GM12878 (cell line): Measurements from ENCODE around the gene LMAN2. TPM values are rescaled to one million over a fixed set of nuclear protein-coding genes. Genes with fewer than 3 reads are reported as not detected.

Source experiments
- ATAC-seq: fragments of 200-7000 bp; cut with Tn5 transposase; 3 replicates; pipeline ENCODE4 v1.9.1; 2020; ENCODE audit warnings: mild to moderate bottlenecking, moderate library complexity
- BruUV-seq: library from RNA; stranded (reverse); fragments of 400-500 nt; replicated peaks from 2 replicates; lab custom pipeline; 2021; lab: Mats Ljungman, UMichigan
- CTCF ChIA-PET: fragments of 300-600 bp; sonication (Branson Sonifier 250); formaldehyde crosslinking; extraction: SDS; loops from one replicate; lab custom pipeline; 2021; ENCODE audit warnings: inconsistent platforms; lab: Yijun Ruan, JAX
- POLR2A ChIA-PET: fragments of 350-600 bp; formaldehyde crosslinking; extraction: SDS; loops from one replicate; lab custom pipeline; 2021; ENCODE audit warnings: inconsistent platforms; lab: Charles Lee
- RAD21 ChIA-PET: fragments of 300-600 bp; sonication (Branson Sonifier 250); formaldehyde crosslinking; loops from one replicate; lab custom pipeline; 2023; ENCODE audit warnings: antibody characterized with exemption; ENCODE audit not compliant: unreplicated experiment; lab: Charles Lee
- SMC1A ChIA-PET: fragments of 300-600 bp; sonication (Branson Sonifier 250); formaldehyde crosslinking; loops from one replicate; lab custom pipeline; 2023; ENCODE audit not compliant: unreplicated experiment, uncharacterized antibody; lab: Charles Lee
- DNase-seq: peaks from one replicate; pipeline ENCODE4 v3.0.0-alpha.2; 2011; ENCODE audit warnings: low read depth, low spot score
- FAIRE-seq: peaks from 3 replicates; lab custom pipeline; 2011; peaks lifted over from hg19 to GRCh38; lab: Jason Lieb, UNC
- H2AFZ ChIP-seq: 2 replicates; pipeline ENCODE4 v1.6.0; 2011; ENCODE audit warnings: low read depth, low read length, control low read depth; ENCODE audit not compliant: control insufficient read depth
- H3K27ac ChIP-seq: 2 replicates; pipeline ENCODE4 v1.5.1; 2011; ENCODE audit warnings: control low read depth; ENCODE audit not compliant: control insufficient read depth, insufficient read depth
- H3K27me3 ChIP-seq, 2 experiments: replicated peaks in 1 of 2; 2 replicates each; pipeline versions ENCODE4 v1.6.0 to v1.6.1; 2011; ENCODE audit warnings: low read length in 1 of 2; ENCODE audit not compliant: control insufficient read depth in 2 of 2, insufficient read depth in 2 of 2
- H3K36me3 ChIP-seq, 2 experiments: 2 replicates each; pipeline ENCODE4 v1.5.1; 2011; ENCODE audit warnings: low read length in 1 of 2; ENCODE audit not compliant: control insufficient read depth in 2 of 2, insufficient read depth in 2 of 2
- H3K4me1 ChIP-seq: 2 replicates; pipeline ENCODE4 v1.6.1; 2011; ENCODE audit warnings: mild to moderate bottlenecking, low read length, moderate library complexity, mixed read lengths; ENCODE audit not compliant: control insufficient read depth, insufficient read depth
- H3K4me2 ChIP-seq: 2 replicates; pipeline ENCODE4 v1.6.0; 2011; ENCODE audit warnings: control low read depth; ENCODE audit not compliant: control insufficient read depth, insufficient read depth
- H3K4me3 ChIP-seq: fragments of 200-600 bp; sonication (generic); 2 replicates; pipeline ENCODE4 v1.5.1; 2016
- H3K79me2 ChIP-seq: 2 replicates; pipeline ENCODE4 v1.6.0; 2011; ENCODE audit warnings: low read length; ENCODE audit not compliant: control insufficient read depth, insufficient read depth
- H3K9ac ChIP-seq: 2 replicates; pipeline ENCODE4 v1.8.0; 2011; ENCODE audit warnings: low read length, control low read depth, mixed read lengths; ENCODE audit not compliant: control insufficient read depth, insufficient read depth
- H3K9me3 ChIP-seq: replicated peaks from 3 replicates; pipeline ENCODE4 v1.5.1; 2011; ENCODE audit warnings: mild to moderate bottlenecking, low read length; ENCODE audit not compliant: control insufficient read depth, insufficient read depth
- H4K20me1 ChIP-seq: 2 replicates; pipeline ENCODE4 v1.6.0; 2011; ENCODE audit not compliant: control insufficient read depth, insufficient read depth
- ZBTB4 ChIP-seq: fragments of 450-650 bp; formaldehyde crosslinking; IDR thresholded peaks from 2 replicates; pipeline ENCODE4 v1.4.0; 2022; ENCODE audit warnings: mild to moderate bottlenecking, moderate library complexity
- ZNF24 ChIP-seq: fragments of 450-650 bp; IDR thresholded peaks from 2 replicates; pipeline ENCODE4 v1.6.1; 2017; ENCODE audit warnings: antibody characterized with exemption, mild to moderate bottlenecking
- WGBS: methylation state at CpG from one replicate; pipeline ENCODE4 v1.1.6; 2016; ENCODE audit warnings: low lambda C conversion rate; ENCODE audit not compliant: insufficient replicate concordance, insufficient coverage; ENCODE audit errors: missing lambda C conversion rate; 5-methylcytosine and 5-hydroxymethylcytosine counted together
- in situ Hi-C: fragments of 300-500 bp; cut with MboI; formaldehyde crosslinking; loops from 9 replicates; pipeline ENCODE4 v1.14.3; 2018; ENCODE audit warnings: mixed read lengths
- intact Hi-C: fragments of 100-400 bp; cut with micrococcal nuclease; formaldehyde crosslinking; loops from one replicate; pipeline ENCODE4 v1.14.2; 2022; ENCODE audit not compliant: unreplicated experiment
- polyA plus RNA-seq, 11 experiments: library from polyadenylated mRNA; depleted of rRNA in 4 of 11; unstranded in 6 of 11; stranded (reverse) in 5 of 11; fragments of >200 nt; fragmentation: Nextera tagmentation in 4 of 11; fragmentation: Illumina TruSeq in 1 of 11; extraction: Ambion mirVana in 4 of 11; extraction: Trizol in 1 of 11; gene quantifications; 1 replicate in 1 of 11; 2 replicates in 10 of 11; pipeline versions ENCODE4 v1.2.1 to v1.2.3, GENCODE V29; 2011 to 2016; ENCODE audit warnings: inconsistent platforms in 2 of 11, missing spikeins in 2 of 11, low read depth in 1 of 11
- total RNA-seq, 4 experiments: library from RNA; depleted of rRNA in 3 of 4; stranded (reverse); fragments of >200 nt in 3 of 4; fragmentation: Illumina TruSeq in 1 of 4; extraction: Trizol in 1 of 4; gene quantifications; 2 replicates each; pipeline versions ENCODE4 v1.2.1 to v1.2.3, GENCODE V29; 2013 to 2021

LMAN2 gene
- total and polyA plus RNA-seq, 10 of the 15 experiments (the other 5 are each of a cell fraction or from before 2014, with no cell fraction given): 2.4 to 264 (median 147) TPM

- peaks cover 38% of the 10 kb centered on the region for H3K79me2 ChIP-seq
- no peak overlapping the region for H2AFZ ChIP-seq
- no peak overlapping the region for H3K4me3 ChIP-seq
- WGBS: 72% methylated on average over 3 of the region's 3 CpGs
- ATAC-seq: no peak
- no peak for TF ChIP-seq ZBTB4 (CRISPR knock-in tag)
- TF ChIP-seq, all 136 proteins: peak for 0
- BruUV-seq: no TSS peak
- H3K36me3 ChIP-seq: peaks cover 0 to 3% of the 10 kb centered on the region in 2 experiments; a peak in 2 of 4 replicates
- DNase-seq (no peak), FAIRE-seq (no peak)
- in situ Hi-C loops (no loop called here), intact Hi-C loops (no loop called here)
- CTCF ChIA-PET: interaction anchor here (0.9 to 7.2 kb wide), 4 partner anchors 11 to 100 kb away, joined by 3 to 46 read pairs (median 4); no protein-coding TSS in a partner anchor
- POLR2A ChIA-PET: interaction anchor here (2.3 kb wide), 1 partner anchor 10 kb away, joined by 13 read pairs; no protein-coding TSS in a partner anchor
- no peak overlapping the region for H3K4me2 ChIP-seq
- H3K27ac ChIP-seq: no peak overlapping the region
- no peak overlapping the region for H3K9ac ChIP-seq
- SMC1A ChIA-PET: interaction anchor here (1.2 to 3.0 kb wide), 3 partner anchors 15 to 91 kb away, joined by 3 to 7 read pairs (median 3); no protein-coding TSS in a partner anchor
- RAD21 ChIA-PET: interaction anchor here (1.0 kb wide), 1 partner anchor 9 kb away, joined by 6 read pairs; no protein-coding TSS in a partner anchor
- no peaks in the 10 kb centered on the region for H4K20me1 ChIP-seq
- H3K4me1 ChIP-seq: peaks cover 36% of the 10 kb centered on the region
- H3K27me3 ChIP-seq: no peaks in the 10 kb centered on the region
- H3K9me3 ChIP-seq: peaks cover 3% of the 10 kb centered on the region; the same call in 1 of the 3 replicates
Measured at GRCh38 chr5:177354711-177355110, 3.2 kb upstream of the LMAN2 start.

GRCh38 chr5:177354256-177354655, 2.8 kb upstream of the LMAN2 start:
- ChIA-PET CTCF (interaction anchor here (0.9 to 7.2 kb wide), 3 partner anchors 15 to 101 kb away, joined by 3 to 46 read pairs (median 6); no protein-coding TSS in a partner anchor), POLR2A (no interaction called here)

More at GRCh38 chr5:177354256-177354655, 2.8 kb upstream of the LMAN2 start:
- Histone ChIP-seq H3K4me3 (no peak overlapping the region), H3K36me3 (peaks cover 0 to 4% of the 10 kb centered on the region in 2 experiments; a peak in 2 of 4 replicates), H4K20me1 (no peaks in the 10 kb centered on the region), H3K9ac (no peak overlapping the region), H3K79me2 (peaks cover 38% of the 10 kb centered on the region), H3K4me1 (peaks cover 32% of the 10 kb centered on the region), H3K4me2 (no peak overlapping the region), H2AFZ (no peak overlapping the region), H3K27me3 (no peaks in the 10 kb centered on the region), H3K9me3 (peaks cover 3% of the 10 kb centered on the region; the same call in 1 of the 3 replicates), H3K27ac (no peak overlapping the region)
- ATAC-seq: no peak
- in situ Hi-C loops (no loop called here), intact Hi-C loops (no loop called here)
- RAD21 ChIA-PET: interaction anchor here (1.0 kb wide), 1 partner anchor 10 kb away, joined by 6 read pairs; no protein-coding TSS in a partner anchor
- WGBS: 79% methylated on average over 3 of the region's 3 CpGs
- DNase-seq: no peak
- no peak for FAIRE-seq
- SMC1A ChIA-PET: interaction anchor here (1.2 to 3.0 kb wide), 2 partner anchors 16 to 35 kb away, joined by 3 to 7 read pairs; no protein-coding TSS in a partner anchor
- BruUV-seq: no TSS peak
- TF ChIP-seq ZNF24: no peak
